Epithelial cell of proximal tubule (primary cell): Measurements from ENCODE around the gene IDH3B. TPM values are rescaled to one million over a fixed set of nuclear protein-coding genes. Genes with fewer than 3 reads are reported as not detected.
"Not testable (repeated sequence)": the region's sequence is repeated elsewhere in the genome, so short reads cannot be mapped to it uniquely, and the experiment has no call there.

Source experiments
- DNase-seq: peaks from one replicate; pipeline ENCODE4 v3.0.0-alpha.2; 2011; ENCODE audit warnings: low read depth
- H3K4me3 ChIP-seq: 2 replicates; pipeline ENCODE4 v1.5.1; 2011; ENCODE audit warnings: low read depth, mild to moderate bottlenecking, low read length
- CTCF ChIP-seq: conservative IDR thresholded peaks from 2 replicates; pipeline ENCODE4 v1.5.1; 2012; ENCODE audit warnings: low read depth, mild to moderate bottlenecking, low read length
- total RNA-seq: library from RNA; depleted of rRNA; stranded (reverse); fragments of >200 nt; gene quantifications from 2 replicates; pipeline ENCODE4 v1.2.3, GENCODE V29; 2015

The IDH3B gene
- total RNA-seq, 1 donor from 2014 or later: 99.3 TPM

GRCh38 chr20:2698912-2699311 lies 34.9 kb upstream of the IDH3B start:
- TF ChIP-seq CTCF: no peak

DNA sequence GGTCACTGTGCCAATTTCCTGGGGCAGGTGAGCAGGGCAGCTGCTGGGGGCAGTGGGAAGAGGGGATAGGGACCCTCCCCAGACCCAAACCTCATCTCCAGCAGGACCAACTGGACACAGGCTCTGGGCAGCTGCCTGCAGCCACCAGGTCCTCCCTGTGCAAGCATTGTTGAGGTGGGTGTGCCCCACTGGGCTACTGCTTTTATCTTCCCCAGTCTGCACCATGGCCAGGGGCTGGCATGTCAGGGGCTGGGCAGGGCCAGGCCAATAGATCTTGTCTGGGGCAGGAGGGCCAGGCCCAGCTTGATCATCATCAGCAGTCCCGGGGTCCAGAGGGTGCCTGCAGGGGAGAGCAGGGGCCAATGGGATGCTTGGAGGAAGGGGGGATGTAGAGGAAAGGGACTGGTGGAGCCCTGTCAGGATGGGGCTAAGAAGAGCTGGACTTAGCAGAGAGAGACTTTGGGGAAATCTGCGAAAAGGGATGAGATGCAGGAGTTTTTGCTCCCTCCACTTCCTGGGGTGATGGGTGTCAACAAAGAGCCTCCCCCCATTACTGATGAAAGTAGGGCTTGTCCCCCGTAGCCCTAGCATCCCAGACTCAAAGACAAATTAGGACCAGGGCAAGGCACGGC lies 34.3 kb upstream of the IDH3B start:
- TF ChIP-seq CTCF: no peak
- no peak for DNase-seq
- no peak overlapping the region for H3K4me3 ChIP-seq

More at GRCh38 chr20:2698912-2699311, 34.9 kb upstream of the IDH3B start:
- no peak overlapping the region for H3K4me3 ChIP-seq
- DNase-seq: no peak

DNA sequence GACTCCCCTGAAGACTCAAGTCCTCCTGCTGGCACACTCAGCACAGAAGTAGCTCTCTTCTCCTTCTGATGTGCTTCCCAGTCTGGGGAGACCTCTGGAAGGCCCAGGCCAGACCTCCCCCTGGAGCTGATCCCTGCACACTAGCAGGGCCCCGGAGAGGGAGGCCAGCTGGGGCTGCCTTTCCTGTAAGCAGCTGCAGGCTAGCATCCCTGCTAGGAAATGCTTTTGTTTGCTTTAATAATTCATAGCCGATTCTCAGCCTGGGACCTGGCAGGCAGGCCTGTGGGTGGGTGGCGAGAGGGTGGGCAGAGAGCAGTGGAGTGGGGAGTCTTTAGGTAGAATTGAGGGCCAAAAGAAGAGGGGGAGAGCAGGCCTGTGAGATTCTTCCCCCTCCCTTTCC lies 33.8 kb upstream of the IDH3B start:
- H3K4me3 ChIP-seq: no peak overlapping the region
- no peak for DNase-seq
- TF ChIP-seq CTCF: no peak

- DNase-seq: no peak
- TF ChIP-seq CTCF: no peak
- H3K4me3 ChIP-seq: no peak overlapping the region
These were observed 32.6 kb upstream of the IDH3B start for GRCh38 chr20:2696646-2697045.

DNA sequence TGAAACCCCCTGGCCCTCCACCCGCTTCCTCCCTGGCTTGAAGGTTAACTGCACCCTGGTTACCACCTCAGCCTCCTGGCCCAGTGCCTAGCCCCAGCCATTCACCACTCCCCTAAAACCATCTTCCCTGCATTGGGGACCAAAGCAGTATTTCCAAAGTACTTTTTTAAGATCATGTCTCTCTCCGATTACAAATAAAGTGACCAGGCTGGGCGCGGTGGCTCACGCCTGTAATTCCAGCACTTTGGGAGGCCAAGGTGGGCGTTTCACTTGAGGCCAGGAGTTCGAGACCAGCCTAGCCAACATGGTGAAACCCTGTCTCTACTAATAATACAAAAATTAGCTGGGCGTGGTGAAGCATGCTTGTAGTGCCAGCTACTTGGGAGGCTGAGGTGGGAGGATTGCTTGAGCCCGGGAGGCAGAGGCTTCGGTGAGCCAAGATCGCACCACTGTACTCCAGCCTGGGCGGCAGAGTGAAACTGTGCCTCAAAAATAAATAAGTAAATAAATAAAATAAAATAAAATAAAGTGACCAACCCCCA lies 32.0 kb upstream of the IDH3B start:
- not testable (repeated sequence) for DNase-seq, H3K4me3 ChIP-seq

GRCh38 chr20:2695206-2695983 lies 31.4 kb upstream of the IDH3B start:
- no peak for TF ChIP-seq CTCF
- no peak overlapping the region for H3K4me3 ChIP-seq
- DNase-seq: no peak

DNA sequence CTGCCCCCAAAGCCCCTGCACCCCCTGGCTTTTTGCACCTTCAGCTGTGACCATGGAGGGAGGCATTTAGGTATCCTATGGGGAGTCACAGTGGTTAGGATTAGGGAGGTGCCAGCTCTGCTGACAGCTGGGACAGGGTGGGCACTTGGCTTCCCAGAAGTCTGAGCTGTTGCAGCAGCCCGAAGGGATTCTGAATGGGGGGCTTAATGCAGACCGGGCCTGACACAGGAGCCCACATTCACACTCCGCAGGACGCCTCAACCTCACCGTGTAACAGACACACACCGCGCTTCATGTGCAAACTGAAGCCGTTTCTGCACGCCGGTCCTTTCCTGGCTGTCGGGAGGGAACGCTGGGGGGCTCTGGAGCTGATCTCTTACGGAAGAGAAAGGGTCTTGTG lies 30.5 kb upstream of the IDH3B start:
- TF ChIP-seq CTCF: no peak
- no peak overlapping the region for H3K4me3 ChIP-seq
- DNase-seq: no peak
